ENCODE measurements around the gene CASZ1.

DNA sequence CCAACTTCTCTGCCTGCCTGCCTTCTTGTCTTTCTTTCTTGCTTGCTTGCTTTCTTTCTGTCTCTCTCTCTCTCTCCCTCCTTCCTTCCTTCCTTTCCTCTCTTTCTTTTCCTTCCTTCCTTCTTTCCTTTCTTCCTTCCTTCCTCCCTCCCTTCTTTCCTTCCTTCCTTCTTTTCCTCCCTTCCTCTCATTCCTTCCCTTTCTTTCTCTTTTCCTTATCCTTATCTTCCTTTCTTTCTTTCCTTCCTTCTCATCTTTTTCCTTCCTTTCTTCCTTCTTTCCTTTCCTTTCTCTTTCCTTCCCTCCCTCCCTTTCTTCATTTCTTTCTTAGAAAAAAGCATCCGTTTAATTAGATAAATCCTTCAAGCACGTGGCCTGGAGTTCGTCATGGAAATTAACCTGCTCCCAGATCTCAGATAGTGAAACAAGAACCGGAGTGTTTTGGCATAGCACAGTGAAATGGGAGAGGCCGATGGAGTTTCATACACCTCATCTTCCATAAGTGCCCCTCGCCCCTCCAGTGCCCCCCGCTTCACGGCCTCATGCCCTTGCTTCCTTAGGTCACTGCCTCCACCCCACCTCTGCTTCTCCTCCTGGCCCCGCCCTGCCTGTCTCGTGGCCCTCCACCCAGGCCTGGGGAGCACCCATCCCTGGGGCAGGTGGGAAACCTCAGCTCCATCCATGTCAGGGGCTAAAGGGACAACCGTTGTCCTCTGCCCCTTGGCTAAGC lies 11.3 kb downstream of the CASZ1 start:
- TF ChIP-seq CTCF (IDR thresholded peaks at IDR 0.05) (no peak), POLR2A (IDR thresholded peaks at IDR 0.05) (no peak)

Data from lower leg skin (tissue), 3 donors.